ENCODE measurements around the gene DZIP3. TPM values are rescaled to one million over a fixed set of nuclear protein-coding genes. Genes with fewer than 3 reads are reported as not detected.

Gene DZIP3
- total and polyA plus RNA-seq, 10 donors, result 4.8 to 24.4 (median 15.2) TPM

- no peak for TF ChIP-seq CTCF (IDR thresholded peaks at IDR 0.05 in 8 of 11, conservative IDR thresholded peaks at IDR 0.05 in 3 of 11)
- TF ChIP-seq POLR2AphosphoS5 (IDR thresholded peaks at IDR 0.05), result no peak
- no peak for TF ChIP-seq POLR2A (IDR thresholded peaks at IDR 0.05)
- 77 to 96% (median 84%) methylated on average over 5 of the region's 5 CpGs for WGBS, 5 donors
- H3K4me3 ChIP-seq, result no peak overlapping the region
- H3K4me1 ChIP-seq, result peaks cover 0 to 42% (median 28%) of the 10 kb centered on the region in 6 donors
- no peak for DNase-seq
- no peaks in the 10 kb centered on the region for H3K36me3 ChIP-seq
- intact Hi-C loops (cut with DNase I; ENCODE audit: low total_unique reads), result no loop called here
- no peaks in the 10 kb centered on the region for H3K27me3 ChIP-seq (replicated peaks in 1 of 7)
- no peaks in the 10 kb centered on the region for H3K9me3 ChIP-seq
- no peak overlapping the region for H3K27ac ChIP-seq
Measured at GRCh38 chr3:108598375-108598774, 8.9 kb downstream of the DZIP3 start.

GRCh38 chr3:108599677-108600409, 10.3 kb downstream of the DZIP3 start:
- no peak overlapping the region for H3K4me3 ChIP-seq
- no peak for TF ChIP-seq POLR2AphosphoS5 (IDR thresholded peaks at IDR 0.05)
- H3K9me3 ChIP-seq, result no peaks in the 10 kb centered on the region
- no peak overlapping the region for H3K27ac ChIP-seq
- H3K36me3 ChIP-seq, result no peaks in the 10 kb centered on the region
- H3K4me1 ChIP-seq, result peaks cover 3 to 56% (median 38%) of the 10 kb centered on the region in 6 donors
- no peaks in the 10 kb centered on the region for H3K27me3 ChIP-seq (replicated peaks in 1 of 7)
- DNase-seq, result no peak
- intact Hi-C loops (cut with DNase I; ENCODE audit: low total_unique reads), result no loop called here
- WGBS, 5 donors, result 50 to 97% (median 88%) methylated on average over 1 of the region's 1 CpG

GRCh38 chr3:108602249-108602934, 12.9 kb downstream of the DZIP3 start:
- Histone ChIP-seq H3K36me3 (no peaks in the 10 kb centered on the region), H3K27ac (peak overlapping the region; percentile 23 to 77 (median 64)), H3K27me3 (replicated peaks in 1 of 7) (no peaks in the 10 kb centered on the region), H3K4me1 (peaks cover 3 to 51% (median 34%) of the 10 kb centered on the region in 6 donors), H3K4me3 (peak overlapping the region in 1 of 8 donors; percentile 13), H3K9me3 (no peaks in the 10 kb centered on the region)
- intact Hi-C loops (cut with DNase I; ENCODE audit: low total_unique reads), result no loop called here
- 22 to 39% (median 24%) methylated on average over 5 of the region's 5 CpGs for WGBS, 5 donors
- DNase-seq, result no peak
- TF ChIP-seq CTCF (IDR thresholded peaks at IDR 0.05 in 8 of 11, conservative IDR thresholded peaks at IDR 0.05 in 3 of 11) (peak in 4 of 11 experiments; percentile 15 to 35 (median 21)), POLR2A (IDR thresholded peaks at IDR 0.05) (no peak), POLR2AphosphoS5 (IDR thresholded peaks at IDR 0.05) (peak in 1 of 3 donors; percentile 21)

- Histone ChIP-seq H3K27me3 (replicated peaks in 1 of 7) (no peaks in the 10 kb centered on the region), H3K9me3 (no peaks in the 10 kb centered on the region), H3K27ac (peak overlapping the region; percentile 23 to 77 (median 64)), H3K4me3 (peak overlapping the region in 1 of 8 donors; percentile 13), H3K36me3 (no peaks in the 10 kb centered on the region), H3K4me1 (peaks cover 3 to 46% (median 31%) of the 10 kb centered on the region in 6 donors)
- intact Hi-C loops (cut with DNase I; ENCODE audit: low total_unique reads), result no loop called here
- DNase-seq, result no peak
- TF ChIP-seq CTCF (IDR thresholded peaks at IDR 0.05 in 8 of 11, conservative IDR thresholded peaks at IDR 0.05 in 3 of 11) (peak in 1 of 11 experiments; percentile 1), POLR2A (IDR thresholded peaks at IDR 0.05) (no peak), POLR2AphosphoS5 (IDR thresholded peaks at IDR 0.05) (no peak)
- 65 to 79% (median 72%) methylated on average over 2 of the region's 2 CpGs for WGBS, 5 donors
Measured at GRCh38 chr3:108602935-108603294, 13.4 kb downstream of the DZIP3 start.
